ENCODE data around the gene ARID3A.

- TF ChIP-seq, protein P1, sequence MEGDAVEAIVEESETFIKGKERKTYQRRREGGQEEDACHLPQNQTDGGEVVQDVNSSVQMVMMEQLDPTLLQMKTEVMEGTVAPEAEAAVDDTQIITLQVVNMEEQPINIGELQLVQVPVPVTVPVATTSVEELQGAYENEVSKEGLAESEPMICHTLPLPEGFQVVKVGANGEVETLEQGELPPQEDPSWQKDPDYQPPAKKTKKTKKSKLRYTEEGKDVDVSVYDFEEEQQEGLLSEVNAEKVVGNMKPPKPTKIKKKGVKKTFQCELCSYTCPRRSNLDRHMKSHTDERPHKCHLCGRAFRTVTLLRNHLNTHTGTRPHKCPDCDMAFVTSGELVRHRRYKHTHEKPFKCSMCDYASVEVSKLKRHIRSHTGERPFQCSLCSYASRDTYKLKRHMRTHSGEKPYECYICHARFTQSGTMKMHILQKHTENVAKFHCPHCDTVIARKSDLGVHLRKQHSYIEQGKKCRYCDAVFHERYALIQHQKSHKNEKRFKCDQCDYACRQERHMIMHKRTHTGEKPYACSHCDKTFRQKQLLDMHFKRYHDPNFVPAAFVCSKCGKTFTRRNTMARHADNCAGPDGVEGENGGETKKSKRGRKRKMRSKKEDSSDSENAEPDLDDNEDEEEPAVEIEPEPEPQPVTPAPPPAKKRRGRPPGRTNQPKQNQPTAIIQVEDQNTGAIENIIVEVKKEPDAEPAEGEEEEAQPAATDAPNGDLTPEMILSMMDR (conservative IDR thresholded peaks at IDR 0.05; ENCODE audit: low read depth, low read length) = no peak
- TF ChIP-seq EZH2 (IDR thresholded peaks at IDR 0.05; ENCODE audit: low read length, unreplicated experiment) = no peak
These were observed 37.0 kb downstream of the ARID3A start for GRCh38 chr19:962683-963400.
